Ishikawa (cell line): ENCODE data around the gene OR51E2.

Source experiments
- CEBPB ChIP-seq: IDR thresholded peaks from 2 replicates; pipeline ENCODE4 v1.6.1; 2012
- CREB1 ChIP-seq: IDR thresholded peaks from 2 replicates; pipeline ENCODE4 v1.6.1; 2012; ENCODE audit warnings: low read depth
- EGR1 ChIP-seq: IDR thresholded peaks from 2 replicates; pipeline ENCODE4 v1.6.1; 2012
- EP300 ChIP-seq: IDR thresholded peaks from 2 replicates; pipeline ENCODE4 v1.6.1; 2012; ENCODE audit warnings: borderline replicate concordance
- FOXM1 ChIP-seq: IDR thresholded peaks from 2 replicates; pipeline ENCODE4 v1.6.1; 2012; ENCODE audit warnings: low read depth, borderline replicate concordance
- MAX ChIP-seq: IDR thresholded peaks from 2 replicates; pipeline ENCODE4 v1.6.1; 2012
- NFIC ChIP-seq: IDR thresholded peaks from 2 replicates; pipeline ENCODE4 v1.6.1; 2012
- RAD21 ChIP-seq: IDR thresholded peaks from 2 replicates; pipeline ENCODE4 v1.6.1; 2012; ENCODE audit warnings: low read depth
- TAF1 ChIP-seq: IDR thresholded peaks from 2 replicates; pipeline ENCODE4 v1.6.1; 2012; ENCODE audit warnings: low read depth, mild to moderate bottlenecking
- TCF12 ChIP-seq: IDR thresholded peaks from 2 replicates; pipeline ENCODE4 v1.6.1; 2012; ENCODE audit warnings: low read depth
- TEAD4 ChIP-seq: IDR thresholded peaks from 2 replicates; pipeline ENCODE4 v1.6.1; 2012
- YY1 ChIP-seq: IDR thresholded peaks from 2 replicates; pipeline ENCODE4 v1.6.1; 2012; ENCODE audit warnings: low read depth
- ZBTB7A ChIP-seq: IDR thresholded peaks from 2 replicates; pipeline ENCODE4 v1.6.1; 2012; ENCODE audit warnings: low read depth
- TF ChIP-seq, protein P1 (sequence below): IDR thresholded peaks from 2 replicates; pipeline ENCODE4 v1.6.1; 2012
- TF ChIP-seq, protein P2 (sequence below): IDR thresholded peaks from 2 replicates; pipeline ENCODE4 v1.6.1; 2012; ENCODE audit warnings: low read depth, mild to moderate bottlenecking

Gene OR51E2

DNA sequence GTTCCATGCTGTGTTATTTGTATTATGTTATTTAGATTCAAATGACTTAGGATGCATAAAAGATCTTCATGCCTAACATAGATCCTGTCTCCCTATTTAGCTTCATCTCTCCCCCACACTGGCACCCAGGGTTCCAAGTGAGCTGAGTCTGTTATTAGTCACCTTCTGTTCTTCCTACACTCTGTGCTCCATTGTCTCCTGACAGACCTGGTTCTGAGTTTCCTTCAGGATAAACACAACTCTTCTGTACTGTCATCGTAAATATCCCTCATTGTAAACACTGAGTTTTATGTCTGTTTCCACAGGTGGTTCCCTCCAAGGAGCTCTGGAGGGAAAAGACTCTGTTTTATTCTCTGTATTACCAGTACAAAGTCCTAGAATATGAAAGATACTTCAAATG lies 15.6 kb upstream of the OR51E2 start:
- TF ChIP-seq EP300 = no peak
- no peak for TF ChIP-seq EGR1
- TF ChIP-seq FOXM1 = no peak
- TF ChIP-seq TAF1 = no peak

DNA sequence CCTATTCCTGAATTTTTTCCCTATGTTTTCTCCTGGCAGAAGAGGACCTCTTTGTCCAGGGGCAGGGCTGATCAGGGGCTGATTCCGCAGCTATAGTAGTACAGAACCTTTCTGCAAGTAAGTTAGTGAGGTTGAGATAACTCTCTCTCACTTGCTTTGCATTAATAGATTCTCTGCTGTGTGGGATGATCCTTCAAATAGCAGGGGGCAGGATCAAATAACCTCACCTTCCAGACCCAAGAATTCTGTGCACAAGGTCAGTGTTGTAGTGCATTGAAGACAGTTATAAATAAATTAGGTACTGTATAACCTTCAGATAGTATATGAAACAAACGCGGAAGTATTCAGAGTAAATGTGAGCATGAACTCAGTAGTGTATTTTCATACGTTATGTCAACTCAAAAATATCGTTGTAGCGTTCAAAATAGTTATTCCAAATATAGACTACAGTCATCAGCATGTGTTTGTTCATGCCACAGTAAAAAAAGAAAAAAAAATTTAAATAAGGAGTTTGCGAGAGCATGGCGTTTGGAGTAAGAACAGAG lies 7.2 kb upstream of the OR51E2 start:
- no peak for TF ChIP-seq CEBPB
- no peak for TF ChIP-seq CREB1
- TF ChIP-seq ZBTB7A = no peak
- TF ChIP-seq, protein P1, sequence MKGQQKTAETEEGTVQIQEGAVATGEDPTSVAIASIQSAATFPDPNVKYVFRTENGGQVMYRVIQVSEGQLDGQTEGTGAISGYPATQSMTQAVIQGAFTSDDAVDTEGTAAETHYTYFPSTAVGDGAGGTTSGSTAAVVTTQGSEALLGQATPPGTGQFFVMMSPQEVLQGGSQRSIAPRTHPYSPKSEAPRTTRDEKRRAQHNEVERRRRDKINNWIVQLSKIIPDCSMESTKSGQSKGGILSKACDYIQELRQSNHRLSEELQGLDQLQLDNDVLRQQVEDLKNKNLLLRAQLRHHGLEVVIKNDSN = no peak
- no peak for TF ChIP-seq RAD21
- TF ChIP-seq TAF1 = no peak
- TF ChIP-seq TCF12 = no peak
- no peak for TF ChIP-seq FOXM1
- TF ChIP-seq, protein P2, sequence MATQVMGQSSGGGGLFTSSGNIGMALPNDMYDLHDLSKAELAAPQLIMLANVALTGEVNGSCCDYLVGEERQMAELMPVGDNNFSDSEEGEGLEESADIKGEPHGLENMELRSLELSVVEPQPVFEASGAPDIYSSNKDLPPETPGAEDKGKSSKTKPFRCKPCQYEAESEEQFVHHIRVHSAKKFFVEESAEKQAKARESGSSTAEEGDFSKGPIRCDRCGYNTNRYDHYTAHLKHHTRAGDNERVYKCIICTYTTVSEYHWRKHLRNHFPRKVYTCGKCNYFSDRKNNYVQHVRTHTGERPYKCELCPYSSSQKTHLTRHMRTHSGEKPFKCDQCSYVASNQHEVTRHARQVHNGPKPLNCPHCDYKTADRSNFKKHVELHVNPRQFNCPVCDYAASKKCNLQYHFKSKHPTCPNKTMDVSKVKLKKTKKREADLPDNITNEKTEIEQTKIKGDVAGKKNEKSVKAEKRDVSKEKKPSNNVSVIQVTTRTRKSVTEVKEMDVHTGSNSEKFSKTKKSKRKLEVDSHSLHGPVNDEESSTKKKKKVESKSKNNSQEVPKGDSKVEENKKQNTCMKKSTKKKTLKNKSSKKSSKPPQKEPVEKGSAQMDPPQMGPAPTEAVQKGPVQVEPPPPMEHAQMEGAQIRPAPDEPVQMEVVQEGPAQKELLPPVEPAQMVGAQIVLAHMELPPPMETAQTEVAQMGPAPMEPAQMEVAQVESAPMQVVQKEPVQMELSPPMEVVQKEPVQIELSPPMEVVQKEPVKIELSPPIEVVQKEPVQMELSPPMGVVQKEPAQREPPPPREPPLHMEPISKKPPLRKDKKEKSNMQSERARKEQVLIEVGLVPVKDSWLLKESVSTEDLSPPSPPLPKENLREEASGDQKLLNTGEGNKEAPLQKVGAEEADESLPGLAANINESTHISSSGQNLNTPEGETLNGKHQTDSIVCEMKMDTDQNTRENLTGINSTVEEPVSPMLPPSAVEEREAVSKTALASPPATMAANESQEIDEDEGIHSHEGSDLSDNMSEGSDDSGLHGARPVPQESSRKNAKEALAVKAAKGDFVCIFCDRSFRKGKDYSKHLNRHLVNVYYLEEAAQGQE = no peak
- TF ChIP-seq TEAD4 = no peak

GRCh38 chr11:4704054-4704789 lies 6.6 kb upstream of the OR51E2 start, which contains the start of gene MMP26:
Gene MMP26 (plus strand): TSS chr11:4704784.
- TF ChIP-seq ZBTB7A = no peak
- TF ChIP-seq YY1 = no peak
- no peak for TF ChIP-seq FOXM1
- no peak for TF ChIP-seq CEBPB
- TF ChIP-seq, protein P1 = no peak
- TF ChIP-seq TCF12 = no peak
- no peak for TF ChIP-seq EP300
- TF ChIP-seq TEAD4 = no peak
- TF ChIP-seq MAX = no peak
- no peak for TF ChIP-seq EGR1
- TF ChIP-seq, protein P2 = no peak
- TF ChIP-seq TAF1 = no peak
- TF ChIP-seq CREB1 = no peak
- TF ChIP-seq RAD21 = no peak
- no peak for TF ChIP-seq NFIC

GRCh38 chr11:4700436-4700820 lies 2.8 kb upstream of the OR51E2 start:
- TF ChIP-seq TEAD4 = no peak
- no peak for TF ChIP-seq RAD21
- TF ChIP-seq, protein P1 = no peak
- TF ChIP-seq NFIC = no peak
- no peak for TF ChIP-seq TAF1
- TF ChIP-seq CREB1 = no peak
- TF ChIP-seq CEBPB = no peak
- no peak for TF ChIP-seq ZBTB7A
- TF ChIP-seq YY1 = no peak
- TF ChIP-seq EGR1 = no peak
- TF ChIP-seq FOXM1 = no peak
- no peak for TF ChIP-seq MAX
- TF ChIP-seq, protein P2 = no peak
- no peak for TF ChIP-seq TCF12
- TF ChIP-seq EP300 = no peak
